IPS-18c (cell line): ENCODE measurements around the gene GALNT9.
"Not testable (repeated sequence)": the region's sequence is repeated elsewhere in the genome, so short reads cannot be mapped to it uniquely, and the experiment has no call there.

Experiments used
- H3K4me3 ChIP-seq: 2 replicates; pipeline ENCODE4 v1.7.0; 2013; ENCODE audit warnings: low read depth, mild to moderate bottlenecking, low read length, moderate library complexity; ENCODE audit not compliant: insufficient read depth
- H3K9me3 ChIP-seq: one replicate; pipeline ENCODE4 v1.6.1; 2013; ENCODE audit warnings: mild to moderate bottlenecking, low read length, moderate library complexity; ENCODE audit not compliant: control insufficient read depth, insufficient read depth

The GALNT9 gene

DNA sequence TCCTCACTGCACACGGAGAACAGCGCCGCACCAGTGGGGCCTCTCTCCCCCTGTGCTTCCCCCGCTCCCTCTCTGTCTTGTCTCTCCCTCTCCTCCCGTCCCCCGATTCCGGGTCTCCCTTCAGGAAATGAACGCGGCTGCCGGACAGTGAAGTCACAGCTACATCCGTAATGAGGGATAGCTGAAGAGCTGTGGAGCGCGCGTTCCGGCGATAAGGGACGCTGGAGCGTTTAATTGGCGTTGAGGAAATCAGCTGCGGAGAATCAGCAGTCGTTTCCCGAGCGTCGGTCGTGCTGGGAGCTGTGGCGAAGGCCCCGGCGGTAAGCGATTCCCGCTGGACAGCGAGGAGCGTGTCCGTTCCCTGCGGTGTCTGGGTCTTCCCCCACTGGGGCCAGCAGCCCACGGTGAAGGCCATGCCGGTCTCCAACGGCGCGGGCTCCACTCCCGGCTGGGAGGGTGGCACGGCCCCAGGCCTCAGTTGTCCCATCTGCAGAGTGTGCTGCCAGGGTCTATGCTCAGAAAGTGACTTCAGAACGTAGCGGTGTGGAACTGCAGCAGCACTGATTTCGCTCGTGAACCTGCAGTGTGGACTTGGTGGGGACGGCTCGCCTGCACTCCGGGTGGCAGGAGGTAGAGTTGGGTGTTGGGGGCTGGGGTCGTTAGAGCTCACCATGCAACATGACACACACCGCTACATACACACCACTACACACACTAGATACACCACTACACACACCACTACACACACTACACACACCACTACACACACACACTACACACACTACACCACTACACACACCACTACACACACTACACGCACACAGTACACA, 174.2 kb downstream of the GALNT9 start:
- Histone ChIP-seq H3K4me3 (no peak overlapping the region), H3K9me3 (no peaks in the 10 kb centered on the region)

DNA sequence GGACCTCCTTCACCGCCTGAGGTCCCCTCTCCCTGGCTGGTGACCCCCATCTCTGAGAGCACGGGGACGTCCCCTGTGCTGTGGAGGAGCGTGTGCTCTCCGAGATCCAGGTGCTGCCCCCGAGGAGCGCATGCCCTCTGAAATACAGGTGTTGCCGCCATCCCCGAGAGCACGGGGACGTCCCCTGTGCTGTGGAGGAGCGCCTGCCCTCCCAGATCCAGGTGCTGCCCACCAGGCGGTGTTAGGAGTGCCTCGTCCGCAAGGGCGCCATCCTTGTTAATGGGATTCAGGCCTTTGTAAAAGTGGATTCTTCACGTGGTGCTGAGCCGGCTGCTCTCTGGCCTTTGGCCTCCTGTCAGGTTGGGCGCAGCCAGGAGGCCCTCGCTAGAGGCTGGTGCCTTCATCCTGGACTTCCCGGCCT, 175.0 kb downstream of the GALNT9 start:
- H3K4me3 ChIP-seq: no peak overlapping the region
- H3K9me3 ChIP-seq: peaks cover 2% of the 10 kb centered on the region

DNA sequence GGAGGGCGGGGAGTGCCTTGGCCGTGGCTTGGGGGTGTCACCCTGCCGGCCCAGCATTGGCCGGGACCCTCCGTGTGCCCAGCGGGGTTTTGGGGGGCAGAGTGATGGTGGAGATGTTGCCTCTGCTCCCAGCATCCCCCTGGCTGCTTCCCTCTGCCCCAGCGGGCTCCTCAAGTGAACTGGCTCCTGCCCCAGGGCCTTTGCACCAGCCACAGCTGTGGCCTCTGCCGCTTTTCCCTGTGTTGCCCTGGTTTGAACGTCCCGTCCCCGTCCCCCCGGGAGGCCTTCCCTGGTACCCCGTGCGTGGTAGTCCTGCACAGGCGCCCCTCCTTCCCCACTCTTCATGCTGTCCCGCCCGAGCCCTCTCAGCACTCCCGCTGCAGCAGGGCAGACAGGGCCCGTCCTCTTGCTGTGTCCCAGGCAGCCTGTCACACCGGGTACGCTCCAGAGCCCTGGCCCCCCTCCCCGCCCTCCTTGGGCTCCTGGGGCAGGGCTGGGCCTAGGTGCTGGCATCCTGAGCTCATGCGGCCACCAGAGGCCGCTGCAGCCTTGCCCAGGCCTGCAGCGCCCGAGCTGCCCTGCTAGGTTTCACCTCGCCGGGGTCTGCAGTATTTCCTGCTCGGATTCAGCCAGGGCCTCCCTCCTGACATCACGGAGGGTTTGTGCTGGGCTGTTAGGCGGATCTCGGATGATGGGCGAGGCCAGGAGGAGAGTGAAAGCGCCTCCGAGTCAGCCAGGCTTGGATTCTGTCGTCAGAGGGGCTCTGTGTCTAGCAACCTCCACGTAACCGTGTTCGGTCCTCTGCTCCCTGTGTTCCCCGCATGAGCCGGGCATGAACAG, 175.7 kb downstream of the GALNT9 start:
- peaks cover 2% of the 10 kb centered on the region for H3K9me3 ChIP-seq
- H3K4me3 ChIP-seq: no peak overlapping the region

DNA sequence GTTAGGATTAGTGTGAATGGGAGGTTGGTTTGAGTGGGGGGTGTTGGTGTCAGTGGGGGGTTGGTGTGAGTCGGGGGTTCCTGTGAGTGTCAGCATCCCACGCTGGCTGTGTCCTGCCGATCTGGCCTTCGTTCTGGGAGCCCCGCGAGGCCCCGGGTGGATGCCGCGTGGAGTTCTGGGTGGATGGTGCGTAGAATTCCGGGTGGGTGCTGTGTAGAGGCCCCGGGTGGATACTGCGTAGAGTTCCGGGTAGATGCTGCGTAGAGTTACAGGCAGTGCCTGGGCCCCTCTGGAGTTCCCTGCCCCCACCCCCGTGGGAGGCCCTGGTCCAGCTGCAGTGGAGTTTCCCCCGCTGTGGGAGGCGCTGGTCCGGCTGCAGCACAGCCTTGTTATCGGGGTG, 176.4 kb downstream of the GALNT9 start:
- peaks cover 2% of the 10 kb centered on the region for H3K9me3 ChIP-seq
- H3K4me3 ChIP-seq: no peak overlapping the region

DNA sequence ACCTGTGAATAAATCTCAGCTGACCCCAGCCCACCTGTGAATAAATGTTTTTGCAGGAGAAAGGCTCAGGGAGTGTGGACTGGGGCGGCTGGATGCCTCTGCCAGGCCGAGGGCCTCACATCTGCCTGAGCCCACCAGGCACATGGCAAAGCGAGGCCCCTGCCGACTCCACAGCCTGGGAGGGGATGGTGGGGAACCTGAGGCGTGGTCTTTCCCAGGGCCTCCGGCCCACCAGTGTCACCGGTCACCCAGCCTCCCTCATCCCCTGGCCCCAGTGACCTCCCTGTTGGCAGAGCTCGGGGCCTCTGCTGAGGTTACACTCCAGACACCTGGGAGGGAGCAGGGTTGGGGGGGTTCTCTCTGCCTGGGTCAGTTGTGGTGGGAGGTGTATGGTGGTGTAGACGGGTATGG, 177.0 kb downstream of the GALNT9 start:
- Histone ChIP-seq H3K4me3 (no peak overlapping the region), H3K9me3 (peaks cover 2% of the 10 kb centered on the region)

DNA sequence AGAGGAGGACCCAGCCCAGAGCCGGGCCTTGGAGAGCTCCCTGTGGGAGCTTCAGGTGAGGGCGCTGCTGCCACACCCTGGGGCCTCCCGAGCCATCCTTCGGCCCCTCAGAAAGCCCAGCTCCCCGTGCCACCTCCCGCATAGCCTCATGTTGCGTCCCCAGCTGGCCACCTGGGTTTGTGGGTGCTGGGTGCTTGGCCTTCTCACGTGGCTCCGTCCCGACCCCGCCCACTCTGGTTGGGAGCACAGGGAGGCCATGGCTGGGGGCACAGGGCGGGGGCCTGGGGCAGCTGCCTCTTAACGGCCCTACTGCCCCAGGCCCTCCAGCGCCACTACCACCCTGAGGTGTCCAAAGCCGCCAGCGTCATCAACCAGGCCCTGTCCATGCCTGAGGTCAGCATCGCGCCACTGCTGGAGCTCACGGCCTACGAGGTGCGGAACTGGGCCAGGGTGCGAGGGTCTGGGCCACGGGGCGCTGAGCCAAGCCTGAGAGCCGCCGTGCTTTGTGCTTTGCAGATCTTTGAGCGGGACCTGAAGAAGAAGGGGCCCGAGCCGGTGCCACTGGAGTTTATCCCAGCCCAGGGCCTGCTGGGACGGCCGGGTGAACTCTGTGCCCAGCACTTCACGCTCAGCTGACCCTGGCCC, 177.5 kb downstream of the GALNT9 start:
- Histone ChIP-seq H3K9me3 (peaks cover 2% of the 10 kb centered on the region), H3K4me3 (no peak overlapping the region)

DNA sequence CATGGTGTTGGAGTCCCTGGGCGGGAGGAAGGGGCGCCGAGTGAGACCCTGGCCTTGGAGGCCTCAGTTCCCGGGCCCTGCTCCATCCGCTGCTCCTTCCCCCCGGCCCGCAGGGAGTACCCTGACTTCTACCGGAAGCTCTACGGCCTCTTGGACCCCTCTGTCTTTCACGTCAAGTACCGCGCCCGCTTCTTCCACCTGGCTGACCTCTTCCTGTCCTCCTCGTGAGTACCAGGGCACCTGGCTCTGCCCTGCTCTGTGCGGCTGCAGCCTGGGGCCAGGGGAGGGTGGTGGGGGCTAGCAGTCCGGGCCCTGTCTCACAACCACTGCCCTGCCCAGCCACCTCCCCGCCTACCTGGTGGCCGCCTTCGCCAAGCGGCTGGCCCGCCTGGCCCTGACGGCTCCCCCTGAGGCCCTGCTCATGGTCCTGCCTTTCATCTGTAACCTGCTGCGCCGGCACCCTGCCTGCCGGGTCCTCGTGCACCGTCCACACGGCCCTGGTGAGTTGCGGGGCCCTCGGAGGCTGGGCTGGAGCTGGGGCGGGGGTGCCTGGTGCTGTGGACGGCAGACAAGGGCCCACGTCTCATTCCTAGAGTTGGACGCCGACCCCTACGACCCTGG, 178.1 kb downstream of the GALNT9 start:
- Histone ChIP-seq H3K4me3 (no peak overlapping the region), H3K9me3 (peaks cover 2% of the 10 kb centered on the region)

DNA sequence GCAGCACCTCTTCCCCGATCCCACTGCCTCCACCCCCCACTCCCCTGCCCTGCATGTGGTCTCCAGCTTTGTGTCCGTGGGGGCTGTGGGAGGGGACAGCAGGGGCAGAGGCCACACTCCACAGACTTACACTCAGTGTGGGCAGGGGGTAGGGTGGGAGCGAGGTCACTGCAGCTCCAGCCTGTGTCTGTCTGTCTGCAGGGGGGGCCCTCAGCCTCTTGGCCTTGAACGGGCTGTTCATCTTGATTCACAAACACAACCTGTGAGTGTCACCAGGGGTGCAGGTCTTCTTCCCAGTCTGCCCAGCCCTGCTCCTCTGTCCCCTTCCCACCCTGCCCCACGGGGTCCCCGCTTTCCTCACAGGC, 178.6 kb downstream of the GALNT9 start:
- peaks cover 2% of the 10 kb centered on the region for H3K9me3 ChIP-seq
- H3K4me3 ChIP-seq: no peak overlapping the region

DNA sequence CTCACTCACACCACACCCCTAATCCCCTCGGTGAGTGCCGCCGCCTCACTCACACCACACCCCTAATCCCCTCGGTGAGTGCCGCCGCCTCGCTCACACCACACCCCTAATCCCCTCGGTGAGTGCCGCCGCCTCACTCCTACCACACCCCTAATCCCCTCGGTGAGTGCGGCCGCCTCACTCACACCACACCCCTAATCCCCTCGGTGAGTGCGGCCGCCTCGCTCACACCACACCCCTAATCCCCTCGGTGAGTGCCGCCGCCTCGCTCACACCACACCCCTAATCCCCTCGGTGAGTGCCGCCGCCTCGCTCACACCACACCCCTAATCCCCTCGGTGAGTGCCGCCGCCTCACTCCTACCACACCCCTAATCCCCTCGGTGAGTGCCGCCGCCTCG, 179.9 kb downstream of the GALNT9 start:
- not testable (repeated sequence) for H3K9me3 ChIP-seq, H3K4me3 ChIP-seq

DNA sequence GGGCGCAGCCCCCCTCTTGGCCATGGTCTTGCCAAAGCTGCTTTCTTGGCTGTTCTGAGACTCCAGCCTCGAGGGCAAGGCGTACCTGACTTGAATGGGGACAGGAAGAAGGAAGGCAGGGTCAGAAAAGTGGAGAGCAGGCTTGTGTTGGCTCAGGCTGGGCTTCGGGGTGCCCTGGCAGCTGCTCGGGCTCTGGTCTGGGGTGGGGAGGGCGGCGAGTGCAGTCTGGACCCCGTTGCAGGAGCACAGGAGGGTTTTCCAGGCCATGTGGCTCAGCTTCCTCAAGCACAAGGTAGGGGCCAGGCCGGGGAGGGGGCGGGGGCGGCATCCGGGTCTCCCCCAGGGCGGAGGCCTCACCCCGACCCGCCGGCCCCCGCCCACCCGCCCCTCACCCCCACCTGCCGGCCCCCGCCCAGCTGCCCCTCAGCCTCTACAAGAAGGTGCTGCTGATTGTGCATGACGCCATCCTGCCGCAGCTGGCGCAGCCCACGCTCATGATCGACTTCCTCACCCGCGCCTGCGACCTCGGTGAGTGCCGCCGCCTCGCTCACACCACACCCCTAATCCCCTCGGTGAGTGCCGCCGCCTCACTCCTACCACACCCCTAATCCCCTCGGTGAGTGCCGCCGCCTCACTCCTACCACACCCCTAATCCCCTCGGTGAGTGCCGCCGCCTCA, 180.9 kb downstream of the GALNT9 start:
- Histone ChIP-seq H3K4me3 (no peak overlapping the region), H3K9me3 (peaks cover 2% of the 10 kb centered on the region)

DNA sequence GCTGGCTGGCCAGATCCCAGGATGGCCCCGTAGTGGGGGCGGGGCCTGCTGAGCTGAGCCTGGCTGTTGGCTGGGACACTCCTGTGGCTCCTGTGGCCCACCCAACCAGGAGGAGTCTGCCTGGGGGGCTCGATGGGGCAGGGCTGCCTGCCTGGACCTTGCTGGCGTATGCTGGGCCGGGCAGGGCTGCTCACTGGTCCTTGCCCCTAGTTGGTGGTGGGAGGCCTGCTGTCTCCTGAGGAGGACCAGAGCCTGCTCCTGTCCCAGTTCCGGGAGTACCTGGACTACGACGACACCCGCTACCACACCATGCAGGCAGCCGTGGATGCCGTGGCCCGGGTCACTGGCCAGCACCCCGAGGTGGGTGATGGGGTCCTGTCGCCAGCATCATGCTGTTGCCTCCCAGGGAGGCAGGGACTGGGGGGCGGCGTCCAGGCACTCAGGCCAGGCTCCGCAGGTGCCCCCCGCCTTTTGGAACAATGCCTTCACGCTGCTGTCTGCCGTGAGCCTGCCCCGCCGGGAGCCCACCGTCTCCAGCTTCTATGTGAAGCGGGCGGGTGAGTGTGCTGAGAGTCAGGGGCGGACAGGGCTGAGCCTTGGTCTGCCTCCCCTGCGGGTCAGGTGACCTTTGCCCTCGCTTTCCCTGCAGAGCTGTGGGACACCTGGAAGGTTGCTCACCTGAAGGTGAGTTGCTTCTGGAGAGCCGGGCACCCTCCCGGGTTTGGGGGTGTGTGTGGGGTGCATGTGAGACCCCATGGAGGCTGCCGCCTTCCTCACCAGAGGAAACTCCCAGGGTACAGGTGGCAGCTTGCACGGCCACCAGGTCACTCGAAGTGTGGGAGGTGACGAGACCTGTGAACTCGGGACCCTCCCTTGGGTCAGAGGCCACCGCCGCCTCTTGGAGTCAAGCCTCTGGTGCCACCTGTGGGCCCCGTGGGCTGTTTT, 181.7 kb downstream of the GALNT9 start:
- no peak overlapping the region for H3K4me3 ChIP-seq
- peaks cover 2% of the 10 kb centered on the region for H3K9me3 ChIP-seq

DNA sequence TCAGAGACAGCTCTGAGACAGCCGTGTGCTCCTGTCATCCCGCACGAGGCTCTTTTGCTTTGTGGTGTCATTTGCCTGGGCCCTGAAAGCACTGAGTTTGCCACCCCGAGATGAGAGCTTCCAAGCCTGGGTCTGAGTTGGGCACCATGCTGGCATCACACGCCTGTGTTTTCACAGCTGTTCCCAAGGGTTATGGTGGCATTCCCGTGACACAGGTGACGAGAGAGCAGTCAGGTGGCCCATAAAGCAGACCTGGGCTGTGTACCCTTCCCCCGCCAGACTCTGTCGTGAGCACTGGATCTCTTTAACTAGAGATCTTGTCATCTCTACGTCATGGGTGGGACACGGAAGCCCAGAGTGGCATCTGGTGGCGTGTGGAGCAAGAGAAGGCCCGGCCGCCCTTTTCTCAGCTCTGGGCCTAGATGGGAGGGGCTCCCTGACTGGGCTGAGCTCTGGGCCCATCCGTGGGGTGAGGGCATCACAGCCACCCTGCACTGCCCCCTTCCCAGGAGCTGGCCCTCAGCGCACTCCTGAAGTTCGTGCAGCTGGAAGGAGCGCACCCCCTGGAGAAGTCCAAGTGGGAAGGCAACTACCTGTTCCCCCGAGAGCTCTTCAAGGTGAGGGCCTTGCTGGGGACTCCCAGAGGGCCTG, 182.5 kb downstream of the GALNT9 start:
- H3K4me3 ChIP-seq: no peak overlapping the region

More for the DNA sequence above, 182.5 kb downstream of the GALNT9 start:
- H3K9me3 ChIP-seq: peaks cover 2% of the 10 kb centered on the region
